HCT116 (cell line): ENCODE results near the gene NECAP2.

ENCODE experiments used
- ATF3 ChIP-seq: IDR thresholded peaks from 2 replicates; pipeline ENCODE4 v1.6.1; 2012
- CBX3 ChIP-seq: IDR thresholded peaks from 2 replicates; pipeline ENCODE4 v1.6.1; 2012; ENCODE audit warnings: low read depth
- CEBPB ChIP-seq: IDR thresholded peaks from 2 replicates; pipeline ENCODE4 v1.6.1; 2012; ENCODE audit warnings: low read depth
- CTCF ChIP-seq, 3 experiments: fragments of 200-600 bp in 1 of 3; sonication (generic) in 1 of 3; IDR thresholded peaks in 2 of 3; conservative IDR thresholded peaks in 1 of 3; 2 replicates each; pipeline ENCODE4 v1.5.1; 2012 to 2017; ENCODE audit warnings: low read depth in 2 of 3, low read length in 2 of 3, antibody characterized with exemption in 1 of 3, borderline replicate concordance in 1 of 3, control low read depth in 1 of 3, mild to moderate bottlenecking in 1 of 3, mixed read lengths in 1 of 3, mixed run types in 1 of 3, moderate library complexity in 1 of 3; ENCODE audit not compliant: insufficient read depth in 1 of 3
- EGR1 ChIP-seq: IDR thresholded peaks from 2 replicates; pipeline ENCODE4 v1.6.1; 2012; ENCODE audit warnings: low read depth
- EZH2 ChIP-seq: fragments of 200-600 bp; sonication (generic); IDR thresholded peaks from 2 replicates; pipeline ENCODE4 v1.6.1; 2017; ENCODE audit warnings: antibody characterized with exemption, mixed run types
- FOSL1 ChIP-seq: IDR thresholded peaks from 2 replicates; pipeline ENCODE4 v1.6.1; 2012; ENCODE audit warnings: low read depth
- POLR2A ChIP-seq: IDR thresholded peaks from 2 replicates; pipeline ENCODE4 v1.7.0; 2011; ENCODE audit warnings: borderline replicate concordance; ENCODE audit not compliant: insufficient read depth, insufficient read length; ENCODE audit errors: extremely low read depth
- POLR2AphosphoS5 ChIP-seq: IDR thresholded peaks from 2 replicates; pipeline ENCODE4 v1.6.1; 2011; ENCODE audit warnings: mild to moderate bottlenecking, low read depth, low read length, moderate library complexity

- no peak for TF ChIP-seq CTCF (IDR thresholded peaks at IDR 0.05 in 2 of 3, conservative IDR thresholded peaks at IDR 0.05 in 1 of 3; ENCODE audit: borderline replicate concordance in 1 of 3, insufficient read depth in 1 of 3, low read depth in 2 of 3, low read length in 2 of 3)
- no peak for TF ChIP-seq EGR1
- TF ChIP-seq EZH2, result no peak
- TF ChIP-seq POLR2A, result no peak
- no peak for TF ChIP-seq CBX3
- TF ChIP-seq POLR2AphosphoS5, result no peak
- TF ChIP-seq CEBPB, result no peak
- TF ChIP-seq ATF3, result no peak
- TF ChIP-seq FOSL1, result no peak
Observed at GRCh38 chr1:16406868-16407267, 33.7 kb upstream of the NECAP2 start.
